Epidermal melanocyte (primary cell): Measurements from ENCODE around the gene ARSB.

Source experiments
- DNase-seq: peaks from one replicate; pipeline ENCODE4 v3.0.0; 2011; ENCODE audit warnings: low spot score; ENCODE audit not compliant: insufficient read length

The ARSB gene

DNA sequence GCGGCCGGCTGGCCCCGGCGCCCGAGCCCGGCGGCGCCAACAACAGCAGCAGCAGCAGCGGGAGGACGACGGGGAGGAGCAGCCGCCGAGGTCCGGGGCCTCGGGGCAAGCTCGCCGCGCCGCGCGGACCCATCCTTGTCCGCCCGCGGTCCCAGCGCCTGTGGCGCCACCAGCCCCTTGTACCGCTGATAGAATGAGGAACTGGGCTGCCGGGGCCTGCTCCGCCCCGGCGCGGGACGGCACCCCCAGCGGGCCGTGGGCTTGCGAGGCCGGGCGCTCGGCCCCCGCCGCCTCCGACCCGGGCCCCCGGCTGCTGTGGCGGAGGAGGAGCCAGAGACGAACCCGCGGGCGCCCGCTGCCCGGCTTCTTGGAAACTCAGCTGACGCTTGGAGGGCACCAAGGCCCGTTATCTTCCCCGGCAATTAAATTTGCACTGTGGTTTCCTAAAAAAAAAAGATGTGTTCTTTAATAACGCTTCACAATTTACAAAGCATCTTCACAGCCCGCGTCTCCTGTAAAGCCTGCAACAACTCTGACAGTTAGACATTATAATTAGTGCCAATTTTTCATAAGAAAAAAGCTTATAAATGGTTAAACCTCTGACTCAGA lies at the start of gene ARSB:
Gene ARSB (minus strand): TSS at position 195 of the 609 bp plus-strand sequence. CDS start 62 bp downstream, at position 133.
- no peak for DNase-seq

DNA sequence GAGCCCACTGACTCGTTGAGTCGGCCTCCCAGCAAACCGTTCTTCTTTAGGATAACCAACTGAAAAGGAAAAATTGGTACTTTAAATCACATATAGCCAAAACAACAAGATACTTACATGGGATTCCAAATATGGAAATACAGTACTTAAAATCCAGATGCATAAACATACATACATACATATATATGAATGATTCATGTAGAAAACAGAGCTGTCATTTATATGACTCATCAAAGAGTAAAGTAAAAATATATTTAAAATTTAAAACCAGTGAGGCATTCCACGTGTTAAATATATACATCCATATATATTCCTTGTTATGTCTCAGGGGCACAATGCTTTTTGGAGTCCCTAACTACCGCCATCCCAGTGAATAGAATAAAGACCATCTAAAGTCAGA lies 47.7 kb upstream of the ARSB start:
- DNase-seq = no peak

DNA sequence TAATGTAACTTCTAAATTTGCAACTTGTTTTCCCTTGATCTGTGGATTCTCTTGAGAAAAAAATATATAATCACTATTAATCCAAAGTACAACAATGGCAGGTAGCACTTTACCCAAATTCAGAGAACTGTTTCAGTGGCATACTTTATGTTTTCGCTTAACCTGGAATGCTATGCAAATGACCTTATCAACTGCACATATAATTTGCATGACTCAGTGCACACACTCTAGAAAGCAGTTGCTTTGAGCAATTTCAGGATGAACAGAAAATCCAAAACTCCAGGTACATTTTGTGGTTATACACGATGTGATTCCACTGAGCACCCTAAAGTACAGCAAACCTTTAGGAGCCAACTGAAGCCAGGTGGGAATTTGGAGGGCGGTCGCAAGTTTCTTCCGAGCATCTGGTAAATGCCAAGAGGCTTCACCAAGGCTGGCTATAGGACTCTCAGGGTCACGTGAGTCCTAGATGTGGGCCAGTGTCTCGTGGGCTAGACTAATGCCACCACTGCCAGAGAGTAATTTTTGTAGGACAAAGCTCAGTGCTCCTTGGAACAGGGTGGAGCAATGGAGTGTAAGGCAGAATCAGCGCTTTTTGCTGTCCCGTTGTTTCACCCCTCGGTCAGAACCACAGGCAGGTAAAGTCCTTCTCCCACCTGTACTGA lies 47.1 kb upstream of the ARSB start:
- DNase-seq = no peak

DNA sequence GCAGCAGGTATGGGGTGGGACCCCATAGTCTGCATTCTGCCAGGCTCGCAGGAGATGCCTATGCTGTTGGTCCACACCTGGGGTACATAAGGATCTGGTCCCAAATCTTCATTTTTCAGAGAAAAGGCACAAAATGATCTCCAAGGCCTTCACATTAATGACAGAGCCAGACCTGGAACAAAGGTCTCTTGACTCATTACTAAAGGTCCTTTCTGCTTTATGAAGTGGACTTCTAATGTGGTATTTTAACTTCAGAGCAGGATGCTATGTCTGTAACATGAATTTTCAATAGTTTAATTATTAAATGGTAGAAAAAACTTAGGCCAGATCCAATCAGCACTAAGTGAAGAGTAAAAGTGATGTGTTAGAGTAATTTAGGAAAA lies 46.4 kb upstream of the ARSB start:
- no peak for DNase-seq

DNA sequence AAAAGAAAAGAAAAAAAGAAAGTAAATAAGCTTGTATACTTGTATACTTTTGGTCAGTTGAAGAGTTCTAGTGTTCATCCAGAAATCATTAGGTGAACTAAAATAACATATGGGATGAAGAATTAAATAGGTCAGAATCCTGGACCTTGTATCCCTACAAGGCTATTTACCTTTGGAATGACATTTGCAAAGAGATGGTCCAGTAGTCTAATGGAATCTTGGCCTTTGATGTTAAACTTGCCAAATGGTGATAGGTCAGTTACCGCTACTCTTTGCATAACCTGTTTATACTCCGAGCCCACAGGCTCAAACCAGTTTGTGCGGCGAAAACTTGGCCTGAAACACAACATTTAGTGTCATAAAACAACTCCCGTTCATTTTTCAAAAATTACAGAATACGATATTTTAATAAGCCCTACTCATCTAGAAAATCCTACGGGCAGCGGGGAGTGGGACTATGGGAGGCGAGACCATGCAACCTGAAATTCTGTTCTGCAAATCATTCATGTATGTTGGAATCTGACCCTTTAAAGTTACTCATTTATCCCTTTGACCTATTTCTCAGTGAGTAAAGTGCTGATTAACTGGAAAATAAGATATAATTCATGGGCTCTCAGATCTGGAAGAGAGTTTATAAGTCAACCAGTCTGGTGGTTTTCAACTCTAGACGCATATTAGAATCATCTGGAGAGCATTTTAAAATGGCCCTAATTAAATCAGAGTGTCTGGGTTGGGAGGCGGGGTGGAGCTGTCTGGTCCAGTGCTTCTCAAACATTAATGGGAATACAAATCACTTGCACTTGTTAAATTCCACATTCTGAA lies 45.8 kb upstream of the ARSB start:
- no peak for DNase-seq

DNA sequence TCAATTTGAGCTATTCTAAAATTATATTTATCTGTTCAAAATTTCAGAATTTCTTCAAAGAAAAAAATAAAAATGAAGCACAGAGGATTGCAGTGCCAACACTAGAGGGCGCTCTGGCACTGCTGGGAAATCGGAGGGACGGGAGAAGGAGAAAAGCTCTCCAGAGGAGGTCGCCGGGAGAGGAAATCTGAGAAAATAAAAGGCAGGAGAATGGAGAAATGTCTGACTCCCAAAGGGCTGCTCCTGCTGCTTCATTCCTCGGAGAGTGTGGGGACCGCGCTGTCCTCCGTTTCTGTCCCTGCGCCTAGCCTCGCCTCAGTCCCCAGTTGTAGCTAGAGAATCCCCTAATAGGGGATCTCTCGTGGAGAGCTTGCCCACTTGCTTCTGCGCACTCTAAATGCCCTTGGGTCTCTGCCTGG lies 40.0 kb upstream of the ARSB start:
- DNase-seq = peak; percentile 43

DNA sequence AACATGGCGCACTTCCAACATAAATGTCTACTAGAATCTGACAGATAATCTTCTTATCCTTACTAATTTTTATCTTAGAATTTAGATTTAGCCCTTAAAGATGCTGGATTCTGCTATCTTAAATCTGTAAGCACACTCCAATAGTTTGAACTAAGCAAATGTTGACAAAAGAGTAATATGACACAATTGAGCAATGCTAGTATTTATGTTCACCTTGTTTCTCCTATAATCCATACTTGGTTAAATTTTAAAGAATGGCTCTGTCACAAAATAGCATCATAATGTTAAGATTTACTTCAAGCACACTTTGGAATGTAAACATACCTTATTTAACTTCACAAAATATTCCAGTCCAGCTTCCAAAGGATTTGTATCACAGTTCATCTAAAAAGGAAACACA lies 38.8 kb upstream of the ARSB start:
- no peak for DNase-seq

DNA sequence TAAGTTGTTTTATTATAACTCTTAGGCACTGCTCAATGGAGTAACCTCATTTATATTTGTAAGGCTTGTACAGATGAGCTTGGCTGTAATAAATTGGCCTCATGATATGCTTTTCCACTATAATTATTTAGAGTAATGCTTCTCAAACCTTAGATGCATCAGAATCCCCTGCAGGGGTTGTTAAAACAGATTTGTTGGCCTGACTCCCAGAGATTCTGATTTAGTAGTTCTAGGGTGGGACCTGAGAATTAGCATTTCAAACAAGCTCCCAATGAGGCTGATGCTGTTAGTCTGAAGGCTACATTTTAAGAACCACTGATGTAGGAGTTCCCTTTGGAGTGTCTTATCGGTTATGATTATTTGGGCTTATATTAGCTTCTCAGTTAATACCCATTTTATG lies 38.2 kb upstream of the ARSB start:
- no peak for DNase-seq

DNA sequence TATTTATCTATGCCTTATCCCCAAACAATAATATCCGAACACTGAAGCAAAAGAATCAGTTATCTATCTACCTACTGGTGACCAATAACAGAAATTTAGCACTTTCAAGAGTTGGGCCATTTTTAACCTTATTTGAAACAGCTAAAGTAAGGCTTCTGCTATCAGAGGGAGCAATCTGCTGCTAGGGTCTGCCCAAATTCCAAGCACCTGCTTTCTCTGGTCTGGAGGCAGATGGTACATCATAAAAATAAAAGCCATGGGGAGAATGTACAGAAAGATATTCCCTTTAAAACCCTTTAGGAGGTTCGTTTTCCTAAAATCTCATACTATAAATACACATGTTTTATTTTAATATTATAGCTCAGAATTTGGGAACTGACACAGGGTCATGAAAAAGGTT lies 37.7 kb upstream of the ARSB start:
- no peak for DNase-seq

DNA sequence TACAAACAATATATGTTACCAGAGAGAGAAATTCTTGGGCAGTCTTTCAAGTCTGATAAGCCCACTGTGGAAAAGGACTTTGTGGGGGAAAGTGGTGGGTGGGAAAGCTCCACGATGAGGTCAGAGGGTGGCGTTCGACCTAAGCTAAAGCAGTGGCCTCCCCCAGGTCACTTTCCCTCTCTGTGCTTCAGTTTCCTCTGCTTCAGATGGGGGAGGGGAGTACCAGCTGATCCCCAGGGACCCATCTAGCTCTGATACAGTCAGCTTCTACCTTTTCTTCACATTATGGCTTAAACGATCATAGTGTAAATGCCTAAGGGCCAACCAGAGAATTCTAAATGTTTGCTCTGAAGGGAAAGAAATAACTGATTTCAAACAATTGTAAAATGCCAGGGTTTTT lies 36.6 kb upstream of the ARSB start:
- DNase-seq = no peak

DNA sequence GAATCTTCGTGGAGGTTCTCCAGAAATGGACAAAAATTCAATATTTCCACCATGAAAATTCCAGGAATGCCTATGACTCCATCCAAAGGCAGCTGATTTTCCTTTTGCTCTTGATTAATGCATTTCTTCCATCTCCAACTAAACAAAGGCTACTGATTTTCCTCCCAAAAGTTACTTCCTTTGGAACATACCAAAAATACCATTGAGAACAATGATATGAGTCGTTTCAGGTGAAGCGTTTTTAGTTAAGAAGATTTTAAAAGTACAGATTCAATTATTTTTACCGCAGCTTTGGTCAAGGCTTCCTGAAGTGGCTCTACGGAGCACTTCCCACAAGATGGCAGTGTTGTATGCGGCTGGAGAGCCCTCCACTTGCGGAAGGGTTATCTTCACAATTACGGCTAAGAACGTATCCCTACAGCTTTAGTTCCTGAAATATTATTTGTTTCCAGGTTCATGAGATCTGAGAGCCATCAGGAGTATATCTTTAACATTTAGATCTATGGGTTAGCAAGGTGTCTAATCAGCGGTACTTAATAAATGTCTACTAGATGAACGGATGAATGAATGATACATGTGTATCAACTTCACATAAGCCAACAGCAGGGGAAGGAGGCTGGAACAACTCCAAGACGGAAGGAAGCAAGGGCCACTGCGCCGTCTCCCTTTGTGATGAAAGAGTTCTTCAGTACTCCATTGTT lies 35.9 kb upstream of the ARSB start:
- DNase-seq = peak; percentile 32

DNA sequence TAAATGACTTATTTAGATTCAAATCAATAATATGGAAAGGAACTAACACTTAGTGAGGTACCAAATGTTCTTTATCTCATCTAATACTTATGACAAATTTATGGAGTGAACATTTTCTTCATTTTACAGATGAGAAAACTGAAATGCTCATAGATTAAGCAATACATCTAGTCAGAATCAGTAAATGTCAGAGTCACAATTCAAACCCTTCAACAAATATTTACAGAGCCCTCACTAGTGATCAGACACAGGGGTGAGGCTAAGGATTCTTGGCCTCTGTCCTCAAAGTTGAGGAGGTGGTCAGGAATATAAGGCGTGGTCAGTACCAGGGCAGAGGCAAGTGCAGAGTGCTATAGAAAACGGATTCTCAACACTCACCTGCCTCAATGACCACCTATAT lies 29.5 kb upstream of the ARSB start:
- DNase-seq = no peak

DNA sequence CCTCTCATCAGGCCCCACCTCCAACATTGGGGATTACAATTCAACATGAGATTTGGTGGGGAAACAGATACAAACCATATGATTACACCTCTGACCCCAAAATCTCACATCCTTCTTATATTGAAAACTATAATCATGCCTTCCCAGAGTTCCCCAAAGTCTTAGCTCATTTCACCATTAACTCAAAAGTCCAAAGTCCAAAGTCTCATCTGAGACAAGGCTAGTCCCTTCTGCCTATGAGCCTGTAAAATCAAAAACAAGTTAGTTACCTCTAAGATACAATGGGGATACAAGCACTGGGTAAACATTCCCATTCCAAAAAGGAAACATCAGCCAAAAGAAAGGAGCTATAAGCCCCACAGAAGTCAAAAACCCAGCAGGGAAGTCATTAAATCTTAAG lies 26.8 kb upstream of the ARSB start:
- DNase-seq = no peak

DNA sequence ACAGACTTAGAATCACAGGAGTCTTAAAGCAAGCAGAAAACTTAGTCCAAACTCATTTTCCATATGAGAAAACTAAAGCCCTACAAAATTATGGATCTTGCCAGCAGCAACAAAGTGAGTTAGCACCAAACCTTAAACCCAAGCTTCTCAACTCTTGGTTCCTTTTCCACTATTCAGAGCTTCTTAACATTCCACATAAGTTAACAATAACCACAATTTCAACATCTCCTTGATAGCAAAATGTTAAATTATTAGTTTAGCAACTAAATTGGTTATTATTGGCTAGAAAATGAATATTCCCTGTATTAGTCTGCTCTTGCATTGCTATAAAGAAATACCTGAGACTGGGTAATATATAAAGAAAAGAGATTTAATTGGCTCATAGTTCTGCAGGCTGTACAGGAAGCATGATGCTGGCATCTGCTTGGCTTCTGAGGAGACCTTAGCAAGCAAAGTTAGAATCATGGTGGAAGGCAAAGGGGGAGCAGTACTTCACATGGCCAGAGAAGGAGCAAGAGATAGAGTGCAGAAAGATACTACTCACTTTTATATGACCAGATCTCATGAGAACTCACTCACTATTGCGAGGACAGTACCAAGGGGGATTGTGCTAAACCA lies 26.2 kb upstream of the ARSB start:
- DNase-seq = no peak

DNA sequence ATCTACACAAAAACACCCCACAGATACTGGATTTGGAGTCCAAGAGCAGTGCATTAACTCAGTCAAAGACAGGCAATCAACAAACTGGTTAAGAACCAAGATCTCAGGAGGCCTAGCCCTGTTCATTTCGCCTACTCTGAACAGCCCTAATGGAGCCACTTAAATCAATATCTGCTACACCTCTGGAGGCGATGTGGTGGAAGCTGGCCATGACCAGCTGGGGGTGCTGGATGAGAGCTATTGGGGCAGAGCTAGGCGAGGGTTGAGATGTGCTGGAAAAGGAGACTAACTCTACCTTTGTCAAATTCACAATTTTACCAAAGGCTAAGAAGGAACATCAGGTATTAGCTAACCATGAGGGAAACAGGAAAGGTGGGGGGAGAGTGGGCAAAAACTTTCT lies 23.3 kb upstream of the ARSB start:
- DNase-seq = no peak

DNA sequence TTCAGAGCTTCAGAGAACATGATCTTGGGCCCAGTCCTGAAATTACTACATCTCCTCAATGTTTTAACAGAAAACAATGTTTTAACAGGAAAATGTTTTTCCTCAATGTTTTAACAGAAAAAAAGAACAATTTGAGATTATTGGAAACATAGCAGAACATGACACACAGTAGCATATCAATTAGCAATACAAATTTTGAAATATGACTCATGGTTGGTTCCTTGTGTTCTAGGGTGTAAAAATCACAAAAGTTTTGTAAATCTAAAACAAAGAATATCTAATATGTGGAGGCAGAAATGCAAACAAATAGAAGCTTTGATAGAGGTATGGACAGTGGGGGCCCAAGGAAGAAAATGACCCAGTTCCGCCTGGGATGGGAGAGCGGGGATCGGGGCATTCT lies 22.8 kb upstream of the ARSB start:
- no peak for DNase-seq

DNA sequence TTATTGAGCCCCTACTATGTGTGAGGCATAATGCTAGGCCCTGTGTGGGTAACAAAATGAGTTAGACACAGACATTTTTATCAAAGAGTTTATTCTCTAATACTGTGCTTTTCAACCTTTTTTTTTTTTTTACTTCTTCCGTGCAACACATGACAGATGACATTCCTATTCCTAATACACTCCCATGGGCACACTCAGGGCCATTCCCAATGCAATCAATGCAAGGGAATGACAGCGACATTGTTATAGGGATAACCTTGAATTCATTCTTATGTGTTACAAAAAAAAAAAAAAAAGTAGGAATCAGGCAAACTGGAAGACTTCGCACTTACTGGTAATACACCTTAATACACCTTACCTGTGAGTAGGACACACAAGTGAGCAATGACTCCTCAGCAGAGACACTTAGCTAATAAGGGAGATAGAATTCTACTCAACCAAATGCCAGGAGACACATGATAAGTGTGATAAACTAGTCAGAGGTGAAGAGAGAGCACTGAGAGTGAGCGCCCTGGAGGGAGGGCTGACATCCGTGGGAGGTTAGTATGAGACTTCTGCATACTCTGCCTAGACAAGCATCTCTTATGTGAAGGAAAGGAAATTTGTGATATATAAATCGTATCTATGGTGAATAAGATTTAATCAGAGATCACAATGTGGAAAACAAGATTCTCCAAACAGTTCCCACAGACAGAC lies 21.0 kb upstream of the ARSB start:
- no peak for DNase-seq

DNA sequence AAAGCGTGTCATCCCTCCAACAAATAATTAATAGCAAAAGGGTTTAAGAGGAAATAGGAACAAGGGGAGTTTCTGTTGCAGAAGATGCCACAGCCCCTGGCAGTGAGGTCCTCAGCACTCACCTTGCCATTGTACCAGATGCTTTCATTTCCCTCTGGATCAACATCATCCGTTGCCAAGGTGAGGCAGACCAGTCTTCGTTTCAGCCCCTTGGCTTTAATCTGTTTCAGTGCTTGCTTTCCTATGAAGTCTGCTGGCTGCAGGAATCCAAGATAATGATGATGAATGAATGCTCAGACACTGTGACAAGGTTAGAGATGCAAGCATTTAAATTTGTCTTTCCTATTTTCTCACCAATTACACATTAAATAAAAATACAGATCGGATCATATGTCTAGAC lies 20.0 kb upstream of the ARSB start:
- no peak for DNase-seq

DNA sequence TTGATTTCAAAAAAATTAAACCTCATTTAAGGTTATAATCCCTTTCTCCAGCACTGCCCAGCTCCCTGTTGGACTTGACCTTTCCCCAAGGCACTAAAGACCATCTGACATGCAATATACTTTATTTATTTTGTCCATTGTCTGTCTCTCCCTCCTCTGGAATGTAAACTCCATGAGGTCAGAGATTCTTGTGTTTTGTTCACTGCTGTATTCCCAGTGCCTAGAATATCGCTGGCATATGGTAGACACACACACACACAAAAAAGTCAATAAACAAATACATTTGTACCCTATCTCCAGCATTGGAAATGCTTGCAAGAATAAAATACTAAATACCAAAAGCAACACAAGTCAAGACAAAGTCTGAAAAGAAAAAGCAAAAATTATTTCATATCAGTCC lies 17.3 kb upstream of the ARSB start:
- DNase-seq = no peak

DNA sequence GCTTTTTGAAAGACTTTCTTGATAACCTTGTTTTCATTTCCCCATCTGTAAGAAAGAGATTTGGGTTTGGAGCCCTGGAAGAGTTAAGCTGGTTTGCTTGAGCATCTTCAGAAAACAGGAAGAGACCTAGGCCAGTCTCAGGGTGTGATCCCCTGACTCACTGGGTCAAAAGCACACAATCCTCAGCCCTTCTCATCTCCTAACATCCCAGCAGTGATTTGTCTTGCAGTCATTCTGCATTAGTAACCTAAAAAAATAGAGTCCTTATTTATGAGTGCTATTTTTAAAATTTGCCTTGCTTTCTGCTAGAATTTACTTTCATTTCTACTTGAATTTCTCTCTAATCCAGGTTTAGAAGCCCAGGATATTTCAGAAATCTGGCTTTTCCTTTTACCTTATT lies 16.4 kb upstream of the ARSB start:
- DNase-seq = no peak

DNA sequence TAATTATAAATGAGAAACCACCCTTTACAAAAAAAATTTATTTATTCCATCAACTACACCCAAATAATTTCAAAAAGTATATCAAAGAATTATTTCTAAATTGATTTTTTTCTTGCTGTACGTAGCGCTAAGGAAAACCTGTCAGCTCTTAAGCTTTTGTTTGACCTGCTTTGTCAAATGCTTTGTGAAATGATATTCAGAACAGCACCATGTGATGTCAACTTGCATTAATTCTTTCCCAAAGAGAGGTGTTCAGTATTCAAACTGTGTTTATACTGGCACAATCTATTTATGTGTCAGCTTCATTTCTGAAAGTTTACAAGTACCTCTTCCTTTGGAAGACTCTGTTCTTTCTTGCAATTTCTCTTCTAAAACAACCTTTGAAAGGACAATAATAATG lies 12.0 kb upstream of the ARSB start:
- DNase-seq = no peak
